ENCODE results near the gene OTOG.
"Not testable (repeated sequence)": the region's sequence is repeated elsewhere in the genome, so short reads cannot be mapped to it uniquely, and the experiment has no call there.

OTOG gene

GRCh38 chr11:17609291-17610084 lies 62.4 kb downstream of the OTOG start:
- no peak overlapping the region for H3K4me3 ChIP-seq (ENCODE audit: low read depth, low read length)
- DNase-seq (ENCODE audit: low read depth): no peak

GRCh38 chr11:17610085-17610894 lies 63.2 kb downstream of the OTOG start:
- DNase-seq (ENCODE audit: low read depth): no peak
- H3K4me3 ChIP-seq (ENCODE audit: low read depth, low read length): no peak overlapping the region

GRCh38 chr11:17611049-17611448 lies 64.0 kb downstream of the OTOG start:
- no peak overlapping the region for H3K4me3 ChIP-seq (ENCODE audit: low read depth, low read length)
- DNase-seq (ENCODE audit: low read depth): no peak

GRCh38 chr11:17611503-17612220 lies 64.6 kb downstream of the OTOG start:
- no peak for DNase-seq (ENCODE audit: low read depth)
- H3K4me3 ChIP-seq (ENCODE audit: low read depth, low read length): no peak overlapping the region

- no peak overlapping the region for H3K4me3 ChIP-seq (ENCODE audit: low read depth, low read length)
- no peak for DNase-seq (ENCODE audit: low read depth)
These were observed 65.4 kb downstream of the OTOG start for GRCh38 chr11:17612221-17613188.

GRCh38 chr11:17613428-17613962 lies 66.4 kb downstream of the OTOG start:
- H3K4me3 ChIP-seq (ENCODE audit: low read depth, low read length): no peak overlapping the region
- DNase-seq (ENCODE audit: low read depth): no peak

GRCh38 chr11:17613983-17614382 lies 66.9 kb downstream of the OTOG start:
- no peak for DNase-seq (ENCODE audit: low read depth)
- no peak overlapping the region for H3K4me3 ChIP-seq (ENCODE audit: low read depth, low read length)

GRCh38 chr11:17622711-17623110 lies 75.7 kb downstream of the OTOG start:
- not testable (repeated sequence) for DNase-seq (ENCODE audit: low read depth)

GRCh38 chr11:17629113-17629512 lies 82.1 kb downstream of the OTOG start:
- no peak overlapping the region for H3K4me3 ChIP-seq (ENCODE audit: low read depth, low read length)
- DNase-seq (ENCODE audit: low read depth): no peak

More at GRCh38 chr11:17622711-17623110, 75.7 kb downstream of the OTOG start:
- not testable (repeated sequence) for H3K4me3 ChIP-seq (ENCODE audit: low read depth, low read length)

- no peak overlapping the region for H3K4me3 ChIP-seq (ENCODE audit: low read depth, low read length)
- no peak for DNase-seq (ENCODE audit: low read depth)
These were observed 83.9 kb downstream of the OTOG start for GRCh38 chr11:17630936-17631335.

- no peak for DNase-seq (ENCODE audit: low read depth)
- no peak overlapping the region for H3K4me3 ChIP-seq (ENCODE audit: low read depth, low read length)
These were observed 84.8 kb downstream of the OTOG start for GRCh38 chr11:17631702-17632365.

- DNase-seq (ENCODE audit: low read depth): no peak
- H3K4me3 ChIP-seq (ENCODE audit: low read depth, low read length): no peak overlapping the region
These were observed 86.4 kb downstream of the OTOG start for GRCh38 chr11:17633279-17633986.

GRCh38 chr11:17633987-17634775 lies 87.1 kb downstream of the OTOG start:
- H3K4me3 ChIP-seq (ENCODE audit: low read depth, low read length): no peak overlapping the region
- no peak for DNase-seq (ENCODE audit: low read depth)

GRCh38 chr11:17634776-17635550 lies 87.9 kb downstream of the OTOG start:
- DNase-seq (ENCODE audit: low read depth): no peak
- H3K4me3 ChIP-seq (ENCODE audit: low read depth, low read length): no peak overlapping the region

- no peak for DNase-seq (ENCODE audit: low read depth)
- H3K4me3 ChIP-seq (ENCODE audit: low read depth, low read length): no peak overlapping the region
These were observed 88.5 kb downstream of the OTOG start for GRCh38 chr11:17635551-17635938.

GRCh38 chr11:17636721-17637120 lies 89.7 kb downstream of the OTOG start:
- DNase-seq (ENCODE audit: low read depth): no peak

More at GRCh38 chr11:17636721-17637120, 89.7 kb downstream of the OTOG start:
- H3K4me3 ChIP-seq (ENCODE audit: low read depth, low read length): no peak overlapping the region

All from skeletal muscle cell (primary cell).